HEK293 (cell line): ENCODE measurements around the gene PARP2.
"Not testable (repeated sequence)": the region's sequence is repeated elsewhere in the genome, so short reads cannot be mapped to it uniquely, and the experiment has no call there.

Experiments
- CTCF ChIA-PET: fragments of 350-600 bp; formaldehyde crosslinking; extraction: SDS; loops from one replicate; lab custom pipeline; 2021; ENCODE audit warnings: antibody characterized with exemption; lab: Yijun Ruan, JAX
- POLR2A ChIA-PET: fragments of 300-600 bp; formaldehyde crosslinking; extraction: SDS; loops from one replicate; lab custom pipeline; 2020; ENCODE audit warnings: antibody characterized with exemption, inconsistent platforms; lab: Yijun Ruan, JAX
- H3K27ac ChIP-seq: fragments of 200-500 bp; sonication (Bioruptor generic); 2 replicates; pipeline ENCODE4 v1.5.1; 2014; ENCODE audit warnings: low read depth, low read length, control low read depth, inconsistent platforms; ENCODE audit errors: extremely low read depth
- H3K36me3 ChIP-seq, 2 experiments: fragments of 200-500 bp in 1 of 2; sonication (Bioruptor generic) in 1 of 2; 1 replicate in 1 of 2; 2 replicates in 1 of 2; pipeline ENCODE4 v1.5.1; 2014 to 2017; ENCODE audit warnings: inconsistent platforms in 2 of 2, low read length in 2 of 2; ENCODE audit not compliant: control insufficient read depth in 2 of 2, insufficient read depth in 1 of 2
- H3K4me1 ChIP-seq: fragments of 200-500 bp; sonication (Bioruptor generic); 2 replicates; pipeline ENCODE4 v1.5.1; 2014; ENCODE audit warnings: mild to moderate bottlenecking, low read length, inconsistent platforms; ENCODE audit not compliant: control insufficient read depth, insufficient read depth
- H3K4me3 ChIP-seq: 2 replicates; pipeline ENCODE4 v1.5.1; 2011; ENCODE audit warnings: low read depth, mild to moderate bottlenecking, control low read depth, low read length, moderate library complexity
- H3K9me3 ChIP-seq: fragments of 200-500 bp; sonication (Bioruptor generic); 2 replicates; pipeline ENCODE4 v1.5.1; 2014; ENCODE audit warnings: low read depth, low read length, inconsistent platforms; ENCODE audit not compliant: control insufficient read depth, insufficient read depth
- PRDM4 ChIP-seq: fragments of 450-650 bp; formaldehyde crosslinking; IDR thresholded peaks from 2 replicates; pipeline ENCODE4 v1.5.1; 2017; ENCODE audit warnings: missing biosample characterization, missing genetic modification characterization
- ZBTB48 ChIP-seq: fragments of 450-650 bp; formaldehyde crosslinking; IDR thresholded peaks from 2 replicates; pipeline ENCODE4 v1.5.1; 2016; ENCODE audit warnings: missing biosample characterization, missing genetic modification characterization
- ZBTB8A ChIP-seq: fragments of 450-650 bp; formaldehyde crosslinking; IDR thresholded peaks from 2 replicates; pipeline ENCODE4 v1.5.1; 2016; ENCODE audit warnings: missing biosample characterization, missing genetic modification characterization
- ZNF138 ChIP-seq: fragments of 450-650 bp; formaldehyde crosslinking; IDR thresholded peaks from 2 replicates; pipeline ENCODE4 v1.5.1; 2016; ENCODE audit warnings: missing biosample characterization, missing genetic modification characterization, borderline replicate concordance
- ZNF157 ChIP-seq: fragments of 450-650 bp; formaldehyde crosslinking; IDR thresholded peaks from 2 replicates; pipeline ENCODE4 v1.5.1; 2016; ENCODE audit warnings: missing biosample characterization, missing genetic modification characterization
- ZNF184 ChIP-seq: fragments of 450-650 bp; IDR thresholded peaks from 2 replicates; pipeline ENCODE4 v1.5.1; 2018; ENCODE audit warnings: missing biosample characterization, mild to moderate bottlenecking, missing genetic modification characterization
- ZNF202 ChIP-seq: fragments of 450-650 bp; formaldehyde crosslinking; IDR thresholded peaks from 2 replicates; pipeline ENCODE4 v1.5.1; 2016; ENCODE audit warnings: missing biosample characterization, missing genetic modification characterization, borderline replicate concordance
- ZNF223 ChIP-seq: fragments of 450-650 bp; formaldehyde crosslinking; IDR thresholded peaks from 2 replicates; pipeline ENCODE4 v1.5.1; 2016; ENCODE audit warnings: missing biosample characterization, missing genetic modification characterization
- ZNF24 ChIP-seq: fragments of 450-650 bp; formaldehyde crosslinking; IDR thresholded peaks from 2 replicates; pipeline ENCODE4 v1.5.1; 2016; ENCODE audit warnings: missing biosample characterization, missing genetic modification characterization
- ZNF354C ChIP-seq: fragments of 450-650 bp; formaldehyde crosslinking; IDR thresholded peaks from 2 replicates; pipeline ENCODE4 v1.5.1; 2016; ENCODE audit warnings: missing biosample characterization, missing genetic modification characterization, low read depth, borderline replicate concordance
- ZNF529 ChIP-seq: fragments of 450-650 bp; formaldehyde crosslinking; IDR thresholded peaks from 2 replicates; pipeline ENCODE4 v1.5.1; 2017; ENCODE audit warnings: missing genetic modification characterization, missing biosample characterization; ENCODE audit not compliant: insufficient replicate concordance
- ZNF621 ChIP-seq: fragments of 450-650 bp; formaldehyde crosslinking; IDR thresholded peaks from 2 replicates; pipeline ENCODE4 v1.5.1; 2017; ENCODE audit warnings: missing biosample characterization, missing genetic modification characterization
- ZNF660 ChIP-seq: fragments of 450-650 bp; IDR thresholded peaks from 2 replicates; pipeline ENCODE4 v1.5.1; 2018; ENCODE audit warnings: missing biosample characterization, mild to moderate bottlenecking, missing genetic modification characterization
- ZNF664 ChIP-seq: fragments of 450-650 bp; formaldehyde crosslinking; IDR thresholded peaks from 2 replicates; pipeline ENCODE4 v1.5.1; 2016; ENCODE audit warnings: missing biosample characterization, missing genetic modification characterization
- ZNF768 ChIP-seq: fragments of 450-650 bp; formaldehyde crosslinking; IDR thresholded peaks from 2 replicates; pipeline ENCODE4 v1.5.1; 2018; ENCODE audit warnings: missing biosample characterization, mild to moderate bottlenecking, missing genetic modification characterization
- ZSCAN23 ChIP-seq: fragments of 450-650 bp; formaldehyde crosslinking; IDR thresholded peaks from 2 replicates; pipeline ENCODE4 v1.5.1; 2016; ENCODE audit warnings: missing biosample characterization, missing genetic modification characterization
- ZSCAN4 ChIP-seq: fragments of 450-650 bp; formaldehyde crosslinking; IDR thresholded peaks from 2 replicates; pipeline ENCODE4 v1.5.1; 2017; ENCODE audit warnings: missing biosample characterization, missing genetic modification characterization
- TF ChIP-seq, protein P1 (sequence below): fragments of 450-650 bp; formaldehyde crosslinking; IDR thresholded peaks from 2 replicates; pipeline ENCODE4 v1.5.1; 2016; ENCODE audit warnings: missing biosample characterization, missing genetic modification characterization, low read depth
- TF ChIP-seq, protein P2 (sequence below): fragments of 450-650 bp; formaldehyde crosslinking; IDR thresholded peaks from 2 replicates; pipeline ENCODE4 v1.5.1; 2016; ENCODE audit warnings: missing biosample characterization, missing genetic modification characterization
- TF ChIP-seq, protein P3 (sequence below): fragments of 450-650 bp; formaldehyde crosslinking; IDR thresholded peaks from 2 replicates; pipeline ENCODE4 v1.5.1; 2016; ENCODE audit warnings: missing biosample characterization, missing genetic modification characterization

Gene PARP2

GRCh38 chr14:20356422-20356821 lies 13.0 kb downstream of the PARP2 start (continued):
- no peak for TF ChIP-seq PRDM4
- TF ChIP-seq, protein P1, sequence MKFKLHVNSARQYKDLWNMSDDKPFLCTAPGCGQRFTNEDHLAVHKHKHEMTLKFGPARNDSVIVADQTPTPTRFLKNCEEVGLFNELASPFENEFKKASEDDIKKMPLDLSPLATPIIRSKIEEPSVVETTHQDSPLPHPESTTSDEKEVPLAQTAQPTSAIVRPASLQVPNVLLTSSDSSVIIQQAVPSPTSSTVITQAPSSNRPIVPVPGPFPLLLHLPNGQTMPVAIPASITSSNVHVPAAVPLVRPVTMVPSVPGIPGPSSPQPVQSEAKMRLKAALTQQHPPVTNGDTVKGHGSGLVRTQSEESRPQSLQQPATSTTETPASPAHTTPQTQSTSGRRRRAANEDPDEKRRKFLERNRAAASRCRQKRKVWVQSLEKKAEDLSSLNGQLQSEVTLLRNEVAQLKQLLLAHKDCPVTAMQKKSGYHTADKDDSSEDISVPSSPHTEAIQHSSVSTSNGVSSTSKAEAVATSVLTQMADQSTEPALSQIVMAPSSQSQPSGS (tag by site-specific recombination), result no peak
- no peak for TF ChIP-seq ZNF664 (tag by site-specific recombination)
- TF ChIP-seq, protein P2, sequence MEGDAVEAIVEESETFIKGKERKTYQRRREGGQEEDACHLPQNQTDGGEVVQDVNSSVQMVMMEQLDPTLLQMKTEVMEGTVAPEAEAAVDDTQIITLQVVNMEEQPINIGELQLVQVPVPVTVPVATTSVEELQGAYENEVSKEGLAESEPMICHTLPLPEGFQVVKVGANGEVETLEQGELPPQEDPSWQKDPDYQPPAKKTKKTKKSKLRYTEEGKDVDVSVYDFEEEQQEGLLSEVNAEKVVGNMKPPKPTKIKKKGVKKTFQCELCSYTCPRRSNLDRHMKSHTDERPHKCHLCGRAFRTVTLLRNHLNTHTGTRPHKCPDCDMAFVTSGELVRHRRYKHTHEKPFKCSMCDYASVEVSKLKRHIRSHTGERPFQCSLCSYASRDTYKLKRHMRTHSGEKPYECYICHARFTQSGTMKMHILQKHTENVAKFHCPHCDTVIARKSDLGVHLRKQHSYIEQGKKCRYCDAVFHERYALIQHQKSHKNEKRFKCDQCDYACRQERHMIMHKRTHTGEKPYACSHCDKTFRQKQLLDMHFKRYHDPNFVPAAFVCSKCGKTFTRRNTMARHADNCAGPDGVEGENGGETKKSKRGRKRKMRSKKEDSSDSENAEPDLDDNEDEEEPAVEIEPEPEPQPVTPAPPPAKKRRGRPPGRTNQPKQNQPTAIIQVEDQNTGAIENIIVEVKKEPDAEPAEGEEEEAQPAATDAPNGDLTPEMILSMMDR (tag by site-specific recombination), result no peak
- TF ChIP-seq ZNF529 (tag by site-specific recombination), result no peak
- TF ChIP-seq ZNF184 (tag by site-specific recombination), result no peak
- TF ChIP-seq ZNF138 (tag by site-specific recombination), result no peak
- no peak for TF ChIP-seq ZNF621
- TF ChIP-seq, protein P3, sequence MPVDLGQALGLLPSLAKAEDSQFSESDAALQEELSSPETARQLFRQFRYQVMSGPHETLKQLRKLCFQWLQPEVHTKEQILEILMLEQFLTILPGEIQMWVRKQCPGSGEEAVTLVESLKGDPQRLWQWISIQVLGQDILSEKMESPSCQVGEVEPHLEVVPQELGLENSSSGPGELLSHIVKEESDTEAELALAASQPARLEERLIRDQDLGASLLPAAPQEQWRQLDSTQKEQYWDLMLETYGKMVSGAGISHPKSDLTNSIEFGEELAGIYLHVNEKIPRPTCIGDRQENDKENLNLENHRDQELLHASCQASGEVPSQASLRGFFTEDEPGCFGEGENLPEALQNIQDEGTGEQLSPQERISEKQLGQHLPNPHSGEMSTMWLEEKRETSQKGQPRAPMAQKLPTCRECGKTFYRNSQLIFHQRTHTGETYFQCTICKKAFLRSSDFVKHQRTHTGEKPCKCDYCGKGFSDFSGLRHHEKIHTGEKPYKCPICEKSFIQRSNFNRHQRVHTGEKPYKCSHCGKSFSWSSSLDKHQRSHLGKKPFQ (tag by site-specific recombination), result no peak
- no peak for TF ChIP-seq ZNF660 (tag by site-specific recombination)

GRCh38 chr14:20358474-20358873 lies 15.0 kb downstream of the PARP2 start:
- H3K4me3 ChIP-seq, H3K27ac ChIP-seq, H3K4me1 ChIP-seq, CTCF ChIA-PET, H3K9me3 ChIP-seq, POLR2A ChIA-PET: not testable (repeated sequence)
- peaks cover 49 to 67% of the 10 kb centered on the region in 2 experiments for H3K36me3 ChIP-seq

DNA sequence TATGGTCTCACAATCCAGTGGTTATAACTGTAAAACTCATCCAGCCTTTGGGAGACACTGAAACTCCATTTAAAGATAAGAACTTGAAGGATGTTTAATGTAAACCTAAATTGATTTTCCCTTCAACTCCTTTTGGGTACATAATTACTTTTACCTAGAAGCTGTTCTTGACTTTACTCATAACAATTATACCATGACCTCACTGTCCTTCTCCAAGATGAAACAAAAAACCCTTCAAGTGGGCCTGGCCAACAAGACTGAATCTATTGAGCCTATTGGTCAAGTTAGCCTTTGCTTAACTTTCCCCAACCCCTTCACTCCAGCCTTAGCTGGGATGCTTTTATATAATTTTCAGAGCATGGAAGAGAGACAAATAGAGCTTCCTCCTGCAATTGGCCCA lies 22.5 kb downstream of the PARP2 start:
- Histone ChIP-seq H3K9me3 (no peaks in the 10 kb centered on the region), H3K4me1 (no peaks in the 10 kb centered on the region), H3K4me3 (no peak overlapping the region), H3K27ac (no peak overlapping the region), H3K36me3 (peaks cover 24 to 41% of the 10 kb centered on the region in 2 experiments)
- CTCF ChIA-PET, result interaction anchor here (0.7 kb wide), 1 partner anchor 242 kb away, joined by 3 read pairs; no protein-coding TSS in a partner anchor
- POLR2A ChIA-PET, result interaction anchor here (0.5 kb wide), 1 partner anchor 88 kb away, joined by 3 read pairs; no protein-coding TSS in a partner anchor
- no peak for TF ChIP-seq ZNF24 (tag by site-specific recombination)
- no peak for TF ChIP-seq PRDM4
- TF ChIP-seq ZNF202 (tag by site-specific recombination), result no peak
- TF ChIP-seq, protein P3 (tag by site-specific recombination), result no peak
- TF ChIP-seq ZSCAN4 (tag by site-specific recombination), result no peak
- TF ChIP-seq ZNF157 (tag by site-specific recombination), result no peak
- no peak for TF ChIP-seq ZNF660 (tag by site-specific recombination)
- TF ChIP-seq ZBTB8A, result no peak
- TF ChIP-seq ZNF354C, result no peak
- TF ChIP-seq ZSCAN23 (tag by site-specific recombination), result no peak
- no peak for TF ChIP-seq ZBTB48 (tag by site-specific recombination)
- no peak for TF ChIP-seq ZNF768 (tag by site-specific recombination)
- no peak for TF ChIP-seq ZNF223
